GM12878 (cell line): ENCODE data around the gene ARHGEF6.

ENCODE experiments used
- CTCF ChIP-seq, 3 experiments: IDR thresholded peaks in 2 of 3; conservative IDR thresholded peaks in 1 of 3; 2 replicates each; pipeline ENCODE4 v1.5.1; 2011; ENCODE audit warnings: low read depth in 3 of 3, low read length in 3 of 3, mild to moderate bottlenecking in 3 of 3, control low read depth in 2 of 3, moderate library complexity in 2 of 3, inconsistent platforms in 1 of 3, mixed read lengths in 1 of 3; ENCODE audit not compliant: control insufficient read depth in 2 of 3, insufficient read depth in 1 of 3; ENCODE audit errors: extremely low read depth in 1 of 3
- EZH2 ChIP-seq: IDR thresholded peaks from 2 replicates; pipeline ENCODE4 v1.6.1; 2012; ENCODE audit warnings: low read depth, mild to moderate bottlenecking, control low read depth, inconsistent platforms, low read length, borderline replicate concordance; ENCODE audit not compliant: control insufficient read depth
- GATAD2B ChIP-seq: fragments of 450-650 bp; conservative IDR thresholded peaks from 2 replicates; pipeline ENCODE4 v1.6.1; 2017; ENCODE audit warnings: low read depth, mild to moderate bottlenecking, moderate library complexity
- IKZF1 ChIP-seq: fragments of 450-650 bp; conservative IDR thresholded peaks from 2 replicates; pipeline ENCODE4 v1.6.1; 2017; ENCODE audit warnings: antibody characterized with exemption, mild to moderate bottlenecking
- IKZF2 ChIP-seq, 2 experiments: fragments of 450-650 bp; IDR thresholded peaks; 2 replicates each; pipeline ENCODE4 v1.6.1; 2017; ENCODE audit warnings: mild to moderate bottlenecking in 2 of 2, moderate library complexity in 2 of 2
- POLR2AphosphoS5 ChIP-seq: IDR thresholded peaks from 2 replicates; pipeline ENCODE4 v1.6.1; 2011; ENCODE audit warnings: mild to moderate bottlenecking, low read length, inconsistent platforms
- SREBF2 ChIP-seq: IDR thresholded peaks from 2 replicates; pipeline ENCODE4 v1.6.1; 2012; ENCODE audit warnings: mild to moderate bottlenecking, low read length

GRCh38 chrX:136754651-136755050, 26.1 kb downstream of the ARHGEF6 start:
- TF ChIP-seq CTCF (IDR thresholded peaks at IDR 0.05 in 2 of 3, conservative IDR thresholded peaks at IDR 0.05 in 1 of 3; ENCODE audit: control insufficient read depth in 2 of 3, extremely low read depth in 1 of 3, insufficient read depth in 1 of 3, low read depth in 3 of 3, low read length in 3 of 3) = no peak
- no peak for TF ChIP-seq EZH2
- TF ChIP-seq SREBF2 = no peak
- no peak for TF ChIP-seq POLR2AphosphoS5
- TF ChIP-seq GATAD2B = no peak
- TF ChIP-seq IKZF1 = no peak
- TF ChIP-seq IKZF2 (IDR thresholded peaks at IDR 0.05) = no peak
